ENCODE measurements around the gene HAUS5. TPM values are rescaled to one million over a fixed set of nuclear protein-coding genes. Genes with fewer than 3 reads are reported as not detected.
"Not testable (repeated sequence)": the region's sequence is repeated elsewhere in the genome, so short reads cannot be mapped to it uniquely, and the experiment has no call there.

Gene HAUS5
- total RNA-seq, 1 donor from 2014 or later, result 12.3 TPM

GRCh38 chr19:35645680-35646511, 33.4 kb downstream of the HAUS5 start:
- no peaks in the 10 kb centered on the region for H3K36me3 ChIP-seq (ENCODE audit: control insufficient read depth, insufficient read depth, low read length)
- no peak overlapping the region for H3K4me3 ChIP-seq (ENCODE audit: low read depth, low read length)
- H3K27me3 ChIP-seq (ENCODE audit: control insufficient read depth, insufficient read depth, low read length), result no peaks in the 10 kb centered on the region
- no peak for TF ChIP-seq CTCF (IDR thresholded peaks at IDR 0.05; ENCODE audit: insufficient read depth, low read length, poor library complexity, severe bottlenecking)
- DNase-seq (ENCODE audit: low read depth), result no peak

GRCh38 chr19:35648017-35648961, 35.8 kb downstream of the HAUS5 start, which contains the start of gene COX6B1:
Gene COX6B1 (plus strand): TSS chr19:35648323. CDS start chr19:35651244, 2,921 bp downstream.
- Histone ChIP-seq H3K27me3 (ENCODE audit: control insufficient read depth, insufficient read depth, low read length) (no peaks in the 10 kb centered on the region), H3K4me3 (ENCODE audit: low read depth, low read length) (peak within 1 kb of the TSS; percentile 88), H3K36me3 (ENCODE audit: control insufficient read depth, insufficient read depth, low read length) (no peaks in the 10 kb centered on the region)
- DNase-seq (ENCODE audit: low read depth), result peak; percentile 95
- TF ChIP-seq CTCF (IDR thresholded peaks at IDR 0.05; ENCODE audit: insufficient read depth, low read length, poor library complexity, severe bottlenecking), result no peak

GRCh38 chr19:35650581-35650980, 38.0 kb downstream of the HAUS5 start:
- Histone ChIP-seq H3K27me3 (ENCODE audit: control insufficient read depth, insufficient read depth, low read length) (no peaks in the 10 kb centered on the region), H3K36me3 (ENCODE audit: control insufficient read depth, insufficient read depth, low read length) (peaks cover 3% of the 10 kb centered on the region), H3K4me3 (ENCODE audit: low read depth, low read length) (no peak overlapping the region)
- DNase-seq (ENCODE audit: low read depth), result no peak
- no peak for TF ChIP-seq CTCF (IDR thresholded peaks at IDR 0.05; ENCODE audit: insufficient read depth, low read length, poor library complexity, severe bottlenecking)

GRCh38 chr19:35654828-35655227, 42.3 kb downstream of the HAUS5 start:
- H3K36me3 ChIP-seq (ENCODE audit: control insufficient read depth, insufficient read depth, low read length); H3K4me3 ChIP-seq (ENCODE audit: low read depth, low read length); DNase-seq (ENCODE audit: low read depth); H3K27me3 ChIP-seq (ENCODE audit: control insufficient read depth, insufficient read depth, low read length): not testable (repeated sequence)

GRCh38 chr19:35655600-35655999, 43.1 kb downstream of the HAUS5 start:
- no peak for DNase-seq (ENCODE audit: low read depth)
- H3K36me3 ChIP-seq (ENCODE audit: control insufficient read depth, insufficient read depth, low read length), result peaks cover 3% of the 10 kb centered on the region
- TF ChIP-seq CTCF (IDR thresholded peaks at IDR 0.05; ENCODE audit: insufficient read depth, low read length, poor library complexity, severe bottlenecking), result no peak
- H3K27me3 ChIP-seq (ENCODE audit: control insufficient read depth, insufficient read depth, low read length), result no peaks in the 10 kb centered on the region
- H3K4me3 ChIP-seq (ENCODE audit: low read depth, low read length), result no peak overlapping the region

- no peak overlapping the region for H3K4me3 ChIP-seq (ENCODE audit: low read depth, low read length)
- no peak for DNase-seq (ENCODE audit: low read depth)
- H3K36me3 ChIP-seq (ENCODE audit: control insufficient read depth, insufficient read depth, low read length), result peaks cover 3% of the 10 kb centered on the region
- no peak for TF ChIP-seq CTCF (IDR thresholded peaks at IDR 0.05; ENCODE audit: insufficient read depth, low read length, poor library complexity, severe bottlenecking)
- H3K27me3 ChIP-seq (ENCODE audit: control insufficient read depth, insufficient read depth, low read length), result no peaks in the 10 kb centered on the region
Measured at GRCh38 chr19:35656700-35657099, 44.2 kb downstream of the HAUS5 start.
